Progenitor cell of endocrine pancreas (in vitro differentiated cells): Measurements from ENCODE around the gene TOP3B. TPM values are rescaled to one million over a fixed set of nuclear protein-coding genes. Genes with fewer than 3 reads are reported as not detected.

Experiments
- DNase-seq: peaks from one replicate; pipeline ENCODE4 v3.0.0; 2021; ENCODE audit warnings: low spot score; ENCODE audit not compliant: unreplicated experiment
- H3K27ac Mint-ChIP-seq: 2 replicates; pipeline ENCODE4 v1.8.0; 2021; ENCODE audit warnings: mild to moderate bottlenecking, moderate library complexity, mixed read lengths
- H3K27me3 Mint-ChIP-seq: 2 replicates; pipeline ENCODE4 v1.8.0; 2021; ENCODE audit warnings: mixed read lengths
- H3K36me3 Mint-ChIP-seq: 2 replicates; pipeline ENCODE4 v1.8.0; 2022; ENCODE audit warnings: mixed read lengths; ENCODE audit not compliant: insufficient read depth
- H3K4me1 Mint-ChIP-seq: 2 replicates; pipeline ENCODE4 v1.8.0; 2021; ENCODE audit warnings: low read depth, mixed read lengths
- H3K4me3 Mint-ChIP-seq: 2 replicates; pipeline ENCODE4 v1.8.0; 2021; ENCODE audit warnings: low read depth, mild to moderate bottlenecking, moderate library complexity, mixed read lengths
- H3K9me3 Mint-ChIP-seq: 2 replicates; pipeline ENCODE4 v1.8.0; 2021; ENCODE audit warnings: low read depth, mixed read lengths
- total RNA-seq: library from RNA; stranded (reverse); gene quantifications from 2 replicates; pipeline ENCODE4 v1.2.1, GENCODE V29; 2021
- TF ChIP-seq, protein P1 (sequence below): fragments of 200-600 bp; sonication (generic); IDR thresholded peaks from one replicate; pipeline ENCODE4 v1.5.0; 2021; ENCODE audit warnings: antibody characterized with exemption, mild to moderate bottlenecking; ENCODE audit not compliant: unreplicated experiment

The TOP3B gene
- total RNA-seq, 1 donor from 2014 or later = 83.3 TPM

GRCh38 chr22:22015631-22016030 is 33.0 kb upstream of the TOP3B start:
- no peaks in the 10 kb centered on the region for H3K36me3 Mint-ChIP-seq
- H3K27me3 Mint-ChIP-seq = peaks cover 25% of the 10 kb centered on the region
- peaks cover 3% of the 10 kb centered on the region for H3K4me1 Mint-ChIP-seq
- TF ChIP-seq, protein P1, sequence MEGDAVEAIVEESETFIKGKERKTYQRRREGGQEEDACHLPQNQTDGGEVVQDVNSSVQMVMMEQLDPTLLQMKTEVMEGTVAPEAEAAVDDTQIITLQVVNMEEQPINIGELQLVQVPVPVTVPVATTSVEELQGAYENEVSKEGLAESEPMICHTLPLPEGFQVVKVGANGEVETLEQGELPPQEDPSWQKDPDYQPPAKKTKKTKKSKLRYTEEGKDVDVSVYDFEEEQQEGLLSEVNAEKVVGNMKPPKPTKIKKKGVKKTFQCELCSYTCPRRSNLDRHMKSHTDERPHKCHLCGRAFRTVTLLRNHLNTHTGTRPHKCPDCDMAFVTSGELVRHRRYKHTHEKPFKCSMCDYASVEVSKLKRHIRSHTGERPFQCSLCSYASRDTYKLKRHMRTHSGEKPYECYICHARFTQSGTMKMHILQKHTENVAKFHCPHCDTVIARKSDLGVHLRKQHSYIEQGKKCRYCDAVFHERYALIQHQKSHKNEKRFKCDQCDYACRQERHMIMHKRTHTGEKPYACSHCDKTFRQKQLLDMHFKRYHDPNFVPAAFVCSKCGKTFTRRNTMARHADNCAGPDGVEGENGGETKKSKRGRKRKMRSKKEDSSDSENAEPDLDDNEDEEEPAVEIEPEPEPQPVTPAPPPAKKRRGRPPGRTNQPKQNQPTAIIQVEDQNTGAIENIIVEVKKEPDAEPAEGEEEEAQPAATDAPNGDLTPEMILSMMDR = no peak
- H3K4me3 Mint-ChIP-seq = no peak overlapping the region
- peaks cover 4% of the 10 kb centered on the region for H3K9me3 Mint-ChIP-seq
- DNase-seq = no peak
- H3K27ac Mint-ChIP-seq = no peak overlapping the region

- Mint-ChIP-seq H3K27me3 (peaks cover 36% of the 10 kb centered on the region), H3K36me3 (no peaks in the 10 kb centered on the region), H3K4me3 (no peak overlapping the region), H3K4me1 (peaks cover 3% of the 10 kb centered on the region), H3K9me3 (peaks cover 4% of the 10 kb centered on the region), H3K27ac (no peak overlapping the region)
- TF ChIP-seq, protein P1 = no peak
- no peak for DNase-seq
Measured at GRCh38 chr22:22014285-22014659, 31.7 kb upstream of the TOP3B start.

DNA sequence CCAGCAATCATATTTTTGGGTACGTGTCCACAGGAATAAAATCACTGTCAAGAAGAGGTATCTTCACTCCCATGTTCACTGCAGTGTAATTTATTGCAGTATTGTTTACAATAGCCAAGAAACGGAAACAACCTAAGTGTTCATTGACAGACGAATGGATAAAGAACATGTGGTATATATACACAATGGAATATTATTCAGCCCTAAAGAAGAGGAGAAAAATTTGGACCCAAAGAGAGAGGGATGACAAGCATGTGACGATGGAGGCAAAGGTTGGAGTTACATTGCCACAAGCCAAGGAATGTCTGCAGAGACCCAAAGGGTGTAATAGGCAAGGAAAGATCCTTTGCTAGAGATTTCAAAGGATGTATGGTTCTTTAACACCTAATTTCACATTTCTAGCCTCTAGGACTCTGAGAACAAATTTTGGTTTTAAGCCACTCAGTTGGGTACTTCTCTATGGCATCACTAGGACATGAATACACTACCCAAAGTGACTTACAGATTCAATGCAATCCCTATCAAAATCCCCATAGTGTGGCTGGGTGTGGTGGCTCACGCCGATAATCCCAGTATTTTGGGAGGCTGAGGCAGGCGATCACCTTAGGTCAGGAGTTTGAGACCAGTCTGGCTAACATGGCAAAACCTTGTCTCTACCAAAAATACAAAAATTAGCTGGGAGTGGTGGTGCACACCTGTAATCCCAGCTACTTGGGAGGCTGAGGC is 31.1 kb upstream of the TOP3B start:
- H3K27ac Mint-ChIP-seq = no peak overlapping the region
- no peak for DNase-seq
- no peak overlapping the region for H3K4me3 Mint-ChIP-seq
- peaks cover 4% of the 10 kb centered on the region for H3K9me3 Mint-ChIP-seq
- peaks cover 3% of the 10 kb centered on the region for H3K4me1 Mint-ChIP-seq
- peaks cover 42% of the 10 kb centered on the region for H3K27me3 Mint-ChIP-seq
- TF ChIP-seq, protein P1 = no peak
- H3K36me3 Mint-ChIP-seq = no peaks in the 10 kb centered on the region

DNA sequence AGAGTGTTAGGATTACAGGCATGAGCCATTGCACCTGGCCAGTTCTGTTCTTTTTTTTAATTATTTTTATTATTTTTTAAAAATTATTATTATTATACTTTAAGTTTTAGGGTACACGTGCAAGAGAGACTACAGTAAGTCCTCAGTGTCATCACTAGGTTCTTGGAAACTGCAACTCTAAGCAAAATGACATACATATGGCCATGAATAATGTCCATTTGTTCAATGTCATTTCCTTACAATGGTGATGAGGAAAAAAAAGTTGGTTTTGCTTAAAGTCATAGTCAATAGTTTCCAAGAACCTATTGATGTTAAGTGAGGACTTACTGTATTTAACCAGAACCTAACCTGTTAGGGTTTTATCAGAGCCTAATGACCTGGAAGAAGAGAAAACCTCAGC is 29.4 kb upstream of the TOP3B start:
- H3K9me3 Mint-ChIP-seq = peaks cover 4% of the 10 kb centered on the region
- H3K4me1 Mint-ChIP-seq = no peaks in the 10 kb centered on the region
- no peaks in the 10 kb centered on the region for H3K36me3 Mint-ChIP-seq
- no peak overlapping the region for H3K4me3 Mint-ChIP-seq
- peaks cover 36% of the 10 kb centered on the region for H3K27me3 Mint-ChIP-seq
- TF ChIP-seq, protein P1 = no peak
- DNase-seq = no peak
- no peak overlapping the region for H3K27ac Mint-ChIP-seq

DNA sequence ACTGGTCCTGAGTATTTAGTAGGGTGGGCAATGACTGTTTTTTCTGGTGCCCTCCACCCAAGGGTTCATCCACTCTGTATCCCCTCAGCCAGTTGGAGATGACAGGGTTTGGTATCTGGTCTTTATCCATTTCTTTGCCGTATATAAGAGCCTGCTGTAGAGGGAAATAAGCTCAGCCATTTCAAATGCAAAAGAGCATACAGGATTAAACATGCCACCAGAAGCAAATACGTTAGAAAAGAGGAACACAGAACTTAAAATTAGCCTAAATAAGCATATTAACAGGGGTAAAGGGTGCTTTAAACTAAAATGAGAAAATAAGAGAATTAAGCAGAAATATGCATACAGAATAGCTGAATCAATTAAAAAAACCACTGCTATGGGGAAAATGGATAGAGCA is 27.8 kb upstream of the TOP3B start:
- no peak overlapping the region for H3K27ac Mint-ChIP-seq
- no peaks in the 10 kb centered on the region for H3K4me1 Mint-ChIP-seq
- DNase-seq = no peak
- H3K4me3 Mint-ChIP-seq = no peak overlapping the region
- peaks cover 4% of the 10 kb centered on the region for H3K9me3 Mint-ChIP-seq
- peaks cover 34% of the 10 kb centered on the region for H3K27me3 Mint-ChIP-seq
- TF ChIP-seq, protein P1 = no peak
- H3K36me3 Mint-ChIP-seq = no peaks in the 10 kb centered on the region
